Measurements from ENCODE around the gene OCLN. TPM values are rescaled to one million over a fixed set of nuclear protein-coding genes. Genes with fewer than 3 reads are reported as not detected.
"Not testable (repeated sequence)": the region's sequence is repeated elsewhere in the genome, so short reads cannot be mapped to it uniquely, and the experiment has no call there.

The OCLN gene
- total RNA-seq, 1 experiment from 2014 or later, result 102 TPM

DNA sequence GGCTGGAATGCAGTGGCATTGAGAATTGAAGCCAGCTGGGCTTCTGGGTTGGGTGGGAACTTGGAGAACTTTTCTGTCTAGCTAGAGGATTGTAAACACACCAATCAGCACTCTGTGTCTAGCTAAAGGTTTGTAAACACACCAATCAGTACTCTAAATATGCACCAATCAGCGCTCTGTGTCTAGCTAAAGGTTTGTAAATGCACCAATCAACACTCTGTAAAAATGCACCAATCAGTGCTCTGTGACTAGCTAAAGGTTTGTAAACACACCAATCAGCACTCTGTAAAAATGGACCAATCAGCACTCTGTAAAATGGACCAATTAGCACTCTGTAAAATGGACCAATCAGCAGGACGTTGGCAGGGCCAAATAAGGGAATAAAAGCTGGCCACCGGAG, 26.2 kb upstream of the OCLN start:
- H3K9me3 ChIP-seq (ENCODE audit: control insufficient read depth, insufficient read depth, low read depth, low read length); intact Hi-C loops (cut with micrococcal nuclease; ENCODE audit: unreplicated experiment); H3K36me3 ChIP-seq (ENCODE audit: control insufficient read depth, insufficient read depth, low read length); H3K4me1 ChIP-seq (ENCODE audit: control insufficient read depth, insufficient read depth, low read length); ATAC-seq; H3K27ac ChIP-seq (ENCODE audit: low read length); H3K4me3 ChIP-seq (ENCODE audit: low read depth in 2 of 2, low read length in 2 of 2); BruUV-seq (replicated peaks); CTCF ChIA-PET; H3K27me3 ChIP-seq (ENCODE audit: control insufficient read depth, insufficient read depth, low read length); DNase-seq (ENCODE audit: low read depth, low spot score); in situ Hi-C loops (cut with HindIII; ENCODE audit: low pct_unique_long_range_greater_than_20kb, low sequenced_read_pairs): not testable (repeated sequence)
- POLR2A ChIA-PET, result interaction anchor here (0.6 kb wide), 1 partner anchor 25 kb away, joined by 4 read pairs; no protein-coding TSS in a partner anchor

DNA sequence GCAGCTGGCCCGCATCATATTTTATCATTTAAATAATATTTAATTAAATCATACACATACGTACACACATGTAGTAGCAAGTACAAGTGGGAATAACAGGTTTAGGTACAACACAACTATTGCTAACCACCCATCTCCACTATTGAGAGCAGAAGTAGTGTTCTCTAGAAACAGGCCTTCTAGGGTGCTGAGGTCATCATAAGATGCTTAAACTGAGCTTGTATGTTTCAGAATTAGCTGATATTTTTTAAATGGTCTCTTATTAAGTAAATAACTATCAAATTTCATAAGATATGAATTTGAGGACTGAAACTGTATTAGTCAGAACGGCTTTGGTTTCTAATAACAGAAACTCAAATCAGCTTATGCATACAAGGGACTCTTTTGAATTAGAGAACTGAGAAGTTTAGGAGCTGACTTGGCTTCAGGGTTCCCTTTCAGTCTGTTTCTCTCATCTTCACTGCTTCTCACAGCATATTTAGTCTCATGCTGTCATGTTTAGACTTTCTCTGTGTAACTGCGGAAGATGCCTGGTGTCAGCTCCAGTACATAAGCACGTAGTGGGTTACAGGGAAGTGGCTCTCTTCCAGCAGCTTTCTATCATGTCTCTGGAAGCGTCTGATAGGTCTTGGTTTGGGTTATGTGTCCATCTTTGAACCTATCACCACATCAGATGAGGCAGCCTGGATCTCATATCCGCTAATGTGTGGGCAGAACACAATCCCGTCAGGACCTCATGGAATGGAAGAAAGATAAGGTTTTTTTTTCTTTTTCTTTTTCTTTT, 25.0 kb upstream of the OCLN start:
- CTCF ChIA-PET, result interaction anchor here (0.6 kb wide), 1 partner anchor 14 kb away, joined by 5 read pairs; no protein-coding TSS in a partner anchor
- ATAC-seq (no peak), DNase-seq (ENCODE audit: low read depth, low spot score) (no peak)
- H3K36me3 ChIP-seq (ENCODE audit: control insufficient read depth, insufficient read depth, low read length), result no peaks in the 10 kb centered on the region
- no peaks in the 10 kb centered on the region for H3K9me3 ChIP-seq (ENCODE audit: control insufficient read depth, insufficient read depth, low read depth, low read length)
- no peaks in the 10 kb centered on the region for H3K27me3 ChIP-seq (ENCODE audit: control insufficient read depth, insufficient read depth, low read length)
- H3K4me3 ChIP-seq (ENCODE audit: low read depth in 2 of 2, low read length in 2 of 2), result no peak overlapping the region
- no TSS peak for BruUV-seq (replicated peaks)
- in situ Hi-C loops (cut with HindIII; ENCODE audit: low pct_unique_long_range_greater_than_20kb, low sequenced_read_pairs) (no loop called here), intact Hi-C loops (cut with micrococcal nuclease; ENCODE audit: unreplicated experiment) (no loop called here)
- no peak for TF ChIP-seq TCF7L2 (IDR thresholded peaks at IDR 0.05; ENCODE audit: low read depth, low read length)
- TF ChIP-seq, protein P1, sequence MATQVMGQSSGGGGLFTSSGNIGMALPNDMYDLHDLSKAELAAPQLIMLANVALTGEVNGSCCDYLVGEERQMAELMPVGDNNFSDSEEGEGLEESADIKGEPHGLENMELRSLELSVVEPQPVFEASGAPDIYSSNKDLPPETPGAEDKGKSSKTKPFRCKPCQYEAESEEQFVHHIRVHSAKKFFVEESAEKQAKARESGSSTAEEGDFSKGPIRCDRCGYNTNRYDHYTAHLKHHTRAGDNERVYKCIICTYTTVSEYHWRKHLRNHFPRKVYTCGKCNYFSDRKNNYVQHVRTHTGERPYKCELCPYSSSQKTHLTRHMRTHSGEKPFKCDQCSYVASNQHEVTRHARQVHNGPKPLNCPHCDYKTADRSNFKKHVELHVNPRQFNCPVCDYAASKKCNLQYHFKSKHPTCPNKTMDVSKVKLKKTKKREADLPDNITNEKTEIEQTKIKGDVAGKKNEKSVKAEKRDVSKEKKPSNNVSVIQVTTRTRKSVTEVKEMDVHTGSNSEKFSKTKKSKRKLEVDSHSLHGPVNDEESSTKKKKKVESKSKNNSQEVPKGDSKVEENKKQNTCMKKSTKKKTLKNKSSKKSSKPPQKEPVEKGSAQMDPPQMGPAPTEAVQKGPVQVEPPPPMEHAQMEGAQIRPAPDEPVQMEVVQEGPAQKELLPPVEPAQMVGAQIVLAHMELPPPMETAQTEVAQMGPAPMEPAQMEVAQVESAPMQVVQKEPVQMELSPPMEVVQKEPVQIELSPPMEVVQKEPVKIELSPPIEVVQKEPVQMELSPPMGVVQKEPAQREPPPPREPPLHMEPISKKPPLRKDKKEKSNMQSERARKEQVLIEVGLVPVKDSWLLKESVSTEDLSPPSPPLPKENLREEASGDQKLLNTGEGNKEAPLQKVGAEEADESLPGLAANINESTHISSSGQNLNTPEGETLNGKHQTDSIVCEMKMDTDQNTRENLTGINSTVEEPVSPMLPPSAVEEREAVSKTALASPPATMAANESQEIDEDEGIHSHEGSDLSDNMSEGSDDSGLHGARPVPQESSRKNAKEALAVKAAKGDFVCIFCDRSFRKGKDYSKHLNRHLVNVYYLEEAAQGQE (IDR thresholded peaks at IDR 0.05; ENCODE audit: insufficient read depth in 1 of 2, low read depth in 2 of 2, low read length in 1 of 2), result no peak
- TF ChIP-seq POLR2AphosphoS5 (IDR thresholded peaks at IDR 0.05; ENCODE audit: low read depth, low read length), result no peak
- TF ChIP-seq, protein P2, sequence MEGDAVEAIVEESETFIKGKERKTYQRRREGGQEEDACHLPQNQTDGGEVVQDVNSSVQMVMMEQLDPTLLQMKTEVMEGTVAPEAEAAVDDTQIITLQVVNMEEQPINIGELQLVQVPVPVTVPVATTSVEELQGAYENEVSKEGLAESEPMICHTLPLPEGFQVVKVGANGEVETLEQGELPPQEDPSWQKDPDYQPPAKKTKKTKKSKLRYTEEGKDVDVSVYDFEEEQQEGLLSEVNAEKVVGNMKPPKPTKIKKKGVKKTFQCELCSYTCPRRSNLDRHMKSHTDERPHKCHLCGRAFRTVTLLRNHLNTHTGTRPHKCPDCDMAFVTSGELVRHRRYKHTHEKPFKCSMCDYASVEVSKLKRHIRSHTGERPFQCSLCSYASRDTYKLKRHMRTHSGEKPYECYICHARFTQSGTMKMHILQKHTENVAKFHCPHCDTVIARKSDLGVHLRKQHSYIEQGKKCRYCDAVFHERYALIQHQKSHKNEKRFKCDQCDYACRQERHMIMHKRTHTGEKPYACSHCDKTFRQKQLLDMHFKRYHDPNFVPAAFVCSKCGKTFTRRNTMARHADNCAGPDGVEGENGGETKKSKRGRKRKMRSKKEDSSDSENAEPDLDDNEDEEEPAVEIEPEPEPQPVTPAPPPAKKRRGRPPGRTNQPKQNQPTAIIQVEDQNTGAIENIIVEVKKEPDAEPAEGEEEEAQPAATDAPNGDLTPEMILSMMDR (IDR thresholded peaks at IDR 0.05), result no peak
- TF ChIP-seq SIN3A (IDR thresholded peaks at IDR 0.05; ENCODE audit: borderline replicate concordance, insufficient read depth, low read depth, low read length), result no peak
- no peak overlapping the region for H3K27ac ChIP-seq (ENCODE audit: low read length)
- no peaks in the 10 kb centered on the region for H3K4me1 ChIP-seq (ENCODE audit: control insufficient read depth, insufficient read depth, low read length)
- POLR2A ChIA-PET, result interaction anchor here (0.6 kb wide), 2 partner anchors 395 to 663 kb away, joined by 3 read pairs; no protein-coding TSS in a partner anchor

DNA sequence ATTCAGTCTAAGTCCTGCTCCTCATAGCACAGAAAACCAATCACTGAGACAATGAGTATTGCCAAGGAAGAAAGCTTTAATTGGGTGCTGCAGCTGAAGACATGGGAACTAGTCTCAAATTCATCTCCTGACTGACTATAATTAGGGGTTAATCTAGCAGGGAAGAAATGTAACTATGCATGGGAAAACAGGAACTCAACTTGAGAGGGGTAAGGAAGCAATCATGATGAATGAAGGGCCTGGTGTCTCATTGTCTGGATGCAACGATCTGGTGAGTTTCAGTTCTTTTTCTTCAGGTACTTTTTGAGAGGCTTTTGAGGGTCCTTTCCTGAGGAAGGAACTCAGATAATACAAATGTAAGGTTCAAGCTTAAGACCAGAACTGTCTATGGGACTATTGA, 24.0 kb upstream of the OCLN start:
- no peaks in the 10 kb centered on the region for H3K27me3 ChIP-seq (ENCODE audit: control insufficient read depth, insufficient read depth, low read length)
- ATAC-seq, result no peak
- no peak overlapping the region for H3K27ac ChIP-seq (ENCODE audit: low read length)
- TF ChIP-seq SIN3A (IDR thresholded peaks at IDR 0.05; ENCODE audit: borderline replicate concordance, insufficient read depth, low read depth, low read length) (no peak), TCF7L2 (IDR thresholded peaks at IDR 0.05; ENCODE audit: low read depth, low read length) (no peak), POLR2AphosphoS5 (IDR thresholded peaks at IDR 0.05; ENCODE audit: low read depth, low read length) (no peak)
- TF ChIP-seq, protein P2 (IDR thresholded peaks at IDR 0.05), result no peak
- TF ChIP-seq, protein P1 (IDR thresholded peaks at IDR 0.05; ENCODE audit: insufficient read depth in 1 of 2, low read depth in 2 of 2, low read length in 1 of 2), result no peak
- ChIA-PET POLR2A (no interaction called here), CTCF (interaction anchor here (0.6 kb wide), 1 partner anchor 26 kb away, joined by 4 read pairs; no protein-coding TSS in a partner anchor)
- in situ Hi-C loops (cut with HindIII; ENCODE audit: low pct_unique_long_range_greater_than_20kb, low sequenced_read_pairs) (no loop called here), intact Hi-C loops (cut with micrococcal nuclease; ENCODE audit: unreplicated experiment) (no loop called here)
- H3K4me3 ChIP-seq (ENCODE audit: low read depth in 2 of 2, low read length in 2 of 2), result no peak overlapping the region
- DNase-seq (ENCODE audit: low read depth, low spot score), result no peak
- no peaks in the 10 kb centered on the region for H3K9me3 ChIP-seq (ENCODE audit: control insufficient read depth, insufficient read depth, low read depth, low read length)
- BruUV-seq (replicated peaks), result no TSS peak
- H3K4me1 ChIP-seq (ENCODE audit: control insufficient read depth, insufficient read depth, low read length), result no peaks in the 10 kb centered on the region
- H3K36me3 ChIP-seq (ENCODE audit: control insufficient read depth, insufficient read depth, low read length), result no peaks in the 10 kb centered on the region

All from Panc1 (cell line).